Keratinocyte (primary cell): ENCODE results near the gene FIP1L1. TPM values are rescaled to one million over a fixed set of nuclear protein-coding genes. Genes with fewer than 3 reads are reported as not detected.

Experiments used
- DNase-seq: peaks from one replicate; pipeline ENCODE4 v3.0.0-alpha.2; 2011; ENCODE audit warnings: low read depth, missing footprints, low spot score
- FAIRE-seq: peaks from 2 replicates; lab custom pipeline; 2011; peaks lifted over from hg19 to GRCh38; lab: Jason Lieb, UNC
- H2AFZ ChIP-seq: 2 replicates; pipeline ENCODE4 v1.6.0; 2012; ENCODE audit warnings: low read length, control low read depth, inconsistent platforms; ENCODE audit not compliant: control insufficient read depth
- H3K27ac ChIP-seq: 2 replicates; pipeline ENCODE4 v1.5.1; 2011; ENCODE audit warnings: low read length; ENCODE audit not compliant: control insufficient read depth, insufficient read depth
- H3K27me3 ChIP-seq: 3 replicates; pipeline ENCODE4 v1.6.0; 2011; ENCODE audit warnings: low read length; ENCODE audit not compliant: control insufficient read depth, insufficient read depth; ENCODE audit errors: extremely low read depth
- H3K36me3 ChIP-seq, 2 experiments: 2 replicates in 1 of 2; 3 replicates in 1 of 2; pipeline ENCODE4 v1.5.1; 2011; ENCODE audit warnings: low read length in 2 of 2, mild to moderate bottlenecking in 1 of 2; ENCODE audit not compliant: control insufficient read depth in 2 of 2, insufficient read depth in 2 of 2; ENCODE audit errors: extremely low read depth in 1 of 2
- H3K4me1 ChIP-seq: 3 replicates; pipeline ENCODE4 v1.5.1; 2011; ENCODE audit warnings: low read length; ENCODE audit not compliant: control insufficient read depth, insufficient read depth; ENCODE audit errors: extremely low read depth
- H3K4me2 ChIP-seq: 3 replicates; pipeline ENCODE4 v1.6.0; 2011; ENCODE audit warnings: low read depth, low read length; ENCODE audit not compliant: control insufficient read depth, insufficient read depth; ENCODE audit errors: extremely low read depth
- H3K4me3 ChIP-seq, 3 experiments: fragments of 200-600 bp in 1 of 3; sonication (generic) in 1 of 3; 2 replicates in 2 of 3; 3 replicates in 1 of 3; pipeline ENCODE4 v1.5.1; 2011 to 2016; ENCODE audit warnings: low read length in 3 of 3, mild to moderate bottlenecking in 3 of 3, control low read depth in 2 of 3, inconsistent platforms in 1 of 3, low read depth in 1 of 3, mixed read lengths in 1 of 3, mixed run types in 1 of 3, moderate library complexity in 1 of 3; ENCODE audit not compliant: control insufficient read depth in 2 of 3, insufficient read depth in 2 of 3; ENCODE audit errors: extremely low read depth in 1 of 3
- H3K79me2 ChIP-seq: 2 replicates; pipeline ENCODE4 v1.6.0; 2012; ENCODE audit warnings: low read length; ENCODE audit not compliant: control insufficient read depth, insufficient read depth
- H3K9ac ChIP-seq: 3 replicates; pipeline ENCODE4 v1.6.0; 2011; ENCODE audit warnings: low read length; ENCODE audit not compliant: control insufficient read depth, insufficient read depth; ENCODE audit errors: extremely low read depth
- H3K9me1 ChIP-seq: 3 replicates; pipeline ENCODE4 v1.6.0; 2011; ENCODE audit warnings: low read length; ENCODE audit not compliant: control insufficient read depth, insufficient read depth; ENCODE audit errors: extremely low read depth
- H3K9me3 ChIP-seq: 2 replicates; pipeline ENCODE4 v1.5.1; 2012; ENCODE audit warnings: low read depth, low read length; ENCODE audit not compliant: control insufficient read depth
- H4K20me1 ChIP-seq: 3 replicates; pipeline ENCODE4 v1.6.0; 2011; ENCODE audit warnings: low read length; ENCODE audit not compliant: control insufficient read depth, insufficient read depth; ENCODE audit errors: extremely low read depth
- CTCF ChIP-seq, 3 experiments: IDR thresholded peaks in 1 of 3; conservative IDR thresholded peaks in 1 of 3; optimal IDR thresholded peaks in 1 of 3; 2 replicates in 2 of 3; 3 replicates in 1 of 3; pipeline versions ENCODE3 to v1.5.1; 2011; ENCODE audit warnings: low read length in 3 of 3, mild to moderate bottlenecking in 3 of 3, moderate library complexity in 2 of 3, control low read depth in 1 of 3, inconsistent platforms in 1 of 3; ENCODE audit not compliant: insufficient read depth in 2 of 3; ENCODE audit errors: extremely low read depth in 1 of 3
- EZH2 ChIP-seq: IDR thresholded peaks from one replicate; pipeline ENCODE4 v1.6.1; 2012; ENCODE audit warnings: inconsistent platforms, mild to moderate bottlenecking, low read length, moderate library complexity
- dilution Hi-C: fragments of 300-500 bp; cut with MboI; formaldehyde crosslinking; loops from one replicate; pipeline ENCODE4 v1.7.0; 2020; ENCODE audit warnings: low sequenced_read_pairs; ENCODE audit not compliant: extremely low pct_ligation_motif_present
- polyA plus RNA-seq, 5 experiments: library from polyadenylated mRNA; depleted of rRNA in 3 of 5; stranded (reverse) in 3 of 5; stranded (forward) in 1 of 5; unstranded in 1 of 5; fragments of >200 nt; gene quantifications; 1 replicate in 1 of 5; 2 replicates in 3 of 5; 3 replicates in 1 of 5; pipeline versions ENCODE4 v1.2.1 to v1.2.3, GENCODE V29; 2011 to 2012; ENCODE audit warnings: missing spikeins in 2 of 5, low read depth in 1 of 5, low replicate concordance in 1 of 5

Gene FIP1L1
- polyA plus RNA-seq, 1 donor (not counting 4 experiments of a cell fraction or from before 2014, with no cell fraction given), result 36.7 TPM

GRCh38 chr4:53431052-53431451 lies 53.6 kb downstream of the FIP1L1 start:
- FAIRE-seq, result peak; percentile 66

GRCh38 chr4:53432528-53433424 lies 55.3 kb downstream of the FIP1L1 start:
- H3K9me3 ChIP-seq, result no peaks in the 10 kb centered on the region
- no peak overlapping the region for H3K27ac ChIP-seq
- no peaks in the 10 kb centered on the region for H3K79me2 ChIP-seq
- dilution Hi-C loops, result no loop called here
- H3K4me1 ChIP-seq, result no peaks in the 10 kb centered on the region
- peaks cover 4 to 6% of the 10 kb centered on the region in 2 experiments for H3K36me3 ChIP-seq
- no peak overlapping the region for H3K4me3 ChIP-seq
- TF ChIP-seq EZH2 (no peak), CTCF (optimal IDR thresholded peaks at IDR 0.05 in 1 of 3, IDR thresholded peaks at IDR 0.05 in 1 of 3, conservative IDR thresholded peaks at IDR 0.05 in 1 of 3; ENCODE audit: extremely low read depth in 1 of 3, insufficient read depth in 2 of 3, low read length in 3 of 3) (no peak)
- no peak overlapping the region for H3K4me2 ChIP-seq
- no peaks in the 10 kb centered on the region for H3K27me3 ChIP-seq
- DNase-seq, result no peak
- H4K20me1 ChIP-seq, result no peaks in the 10 kb centered on the region
- no peak overlapping the region for H2AFZ ChIP-seq
- no peak overlapping the region for H3K9ac ChIP-seq
- no peaks in the 10 kb centered on the region for H3K9me1 ChIP-seq
- FAIRE-seq, result no peak

More at GRCh38 chr4:53431052-53431451, 53.6 kb downstream of the FIP1L1 start:
- TF ChIP-seq EZH2 (no peak), CTCF (optimal IDR thresholded peaks at IDR 0.05 in 1 of 3, IDR thresholded peaks at IDR 0.05 in 1 of 3, conservative IDR thresholded peaks at IDR 0.05 in 1 of 3; ENCODE audit: extremely low read depth in 1 of 3, insufficient read depth in 2 of 3, low read length in 3 of 3) (no peak)
- Histone ChIP-seq H3K9me3 (no peaks in the 10 kb centered on the region), H3K79me2 (no peaks in the 10 kb centered on the region), H3K36me3 (peaks cover 4 to 8% of the 10 kb centered on the region in 2 experiments), H3K9me1 (no peaks in the 10 kb centered on the region), H3K27me3 (no peaks in the 10 kb centered on the region), H3K4me3 (no peak overlapping the region), H3K27ac (no peak overlapping the region), H3K4me2 (no peak overlapping the region), H3K4me1 (no peaks in the 10 kb centered on the region), H3K9ac (no peak overlapping the region), H2AFZ (no peak overlapping the region), H4K20me1 (no peaks in the 10 kb centered on the region)
- DNase-seq, result no peak
- dilution Hi-C loops, result no loop called here
